Measurements from ENCODE around the gene GNG11.
A peak's percentile ranks its signal among the peaks of the same experiment; 100 is the strongest.

Gene GNG11

DNA sequence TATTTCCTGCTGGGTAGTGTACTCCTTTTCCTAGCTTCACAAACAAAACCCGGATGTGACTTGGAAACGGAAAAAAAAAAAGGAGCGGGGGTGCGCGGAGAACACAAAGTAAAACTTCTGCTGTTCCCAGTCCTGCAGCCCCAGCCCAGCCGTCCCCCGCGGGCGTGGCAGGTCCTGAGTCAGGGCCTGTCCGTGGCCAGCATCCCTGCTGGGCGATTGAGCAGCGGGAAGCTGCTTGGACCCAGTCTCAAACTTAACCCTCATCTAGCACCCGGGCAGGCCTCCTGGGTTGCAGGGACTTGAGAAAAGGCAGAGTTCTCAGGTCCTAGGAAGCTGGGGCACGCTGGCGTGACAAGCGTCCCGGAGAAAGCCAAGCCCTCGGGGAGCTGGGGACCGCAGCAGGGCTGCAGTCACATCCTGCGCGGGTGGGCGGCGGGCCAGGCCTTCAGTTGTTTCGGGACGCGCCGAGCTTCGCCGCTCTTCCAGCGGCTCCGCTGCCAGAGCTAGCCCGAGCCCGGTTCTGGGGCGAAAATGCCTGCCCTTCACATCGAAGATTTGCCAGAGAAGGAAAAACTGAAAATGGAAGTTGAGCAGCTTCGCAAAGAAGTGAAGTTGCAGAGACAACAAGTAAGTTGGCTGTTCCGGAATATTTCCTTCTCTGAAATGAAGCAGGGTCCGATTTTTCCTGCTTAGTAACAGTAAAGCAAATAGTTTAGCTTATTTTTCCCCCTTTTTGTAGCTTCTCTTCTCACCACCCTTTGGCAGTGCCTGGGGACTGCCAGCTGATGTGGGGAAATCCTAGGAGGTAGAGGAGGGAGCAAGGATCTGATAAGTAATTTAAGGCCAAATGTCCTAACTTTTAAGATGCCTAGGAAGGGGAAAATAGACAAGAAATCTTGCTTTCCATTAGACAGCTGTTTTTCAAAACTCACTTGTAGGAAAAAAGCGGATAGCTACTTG lies at the start of gene GNG11:
Gene GNG11 (plus strand): TSS at position 129 of the 960 bp plus-strand sequence. CDS start 403 bp downstream, at position 532.
- DNase-seq: peak in 46 of 56 donors; percentile 2 to 72 (median 18)

DNA sequence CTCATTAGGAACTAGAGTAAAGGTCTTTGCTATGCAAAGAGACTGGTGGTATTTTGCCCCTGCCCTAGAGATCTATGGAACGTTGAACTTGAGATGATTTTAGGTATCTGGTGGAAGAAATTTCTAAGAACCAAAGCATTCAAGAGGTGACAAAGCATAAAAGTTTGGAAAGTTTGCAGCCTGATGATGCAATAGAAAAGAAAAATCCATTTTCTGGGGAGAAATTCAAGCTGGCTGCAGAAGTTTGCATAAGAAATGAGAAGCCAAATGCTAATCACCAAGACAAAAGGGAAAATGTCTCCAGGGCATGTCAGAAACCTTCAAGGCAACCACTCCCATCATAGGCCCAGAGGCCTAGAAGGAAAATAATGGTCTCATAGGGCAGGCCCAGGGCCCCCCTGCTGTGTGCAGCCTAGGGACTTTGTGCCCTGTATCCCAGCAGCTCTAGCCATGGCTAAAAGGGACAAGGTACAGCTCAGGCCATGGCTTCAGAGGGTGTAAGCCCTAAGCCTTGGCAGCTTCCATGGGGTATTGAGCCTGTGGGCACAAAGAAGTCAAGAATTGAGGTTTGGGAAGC lies 47.4 kb upstream of the GNG11 start:
- no peak for DNase-seq

DNA sequence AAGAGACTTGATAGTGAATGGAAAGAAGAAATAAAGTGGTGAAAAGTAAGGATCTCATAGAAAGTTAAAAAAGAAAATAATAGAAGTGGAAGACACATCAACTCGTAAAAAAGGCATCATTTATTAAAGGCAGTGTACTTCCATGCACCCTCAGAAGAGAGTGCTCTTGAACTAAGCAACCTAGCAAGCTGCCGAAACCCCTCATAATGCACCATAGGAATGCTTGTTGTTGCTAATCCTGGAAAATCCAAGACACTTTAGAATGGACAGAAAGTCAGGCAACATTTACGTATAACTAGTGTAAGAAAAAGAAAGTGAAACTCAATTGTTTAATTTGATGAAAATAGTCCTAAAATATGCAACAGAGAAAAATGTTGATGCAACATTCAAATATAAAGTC lies 43.8 kb upstream of the GNG11 start:
- no peak for DNase-seq

DNA sequence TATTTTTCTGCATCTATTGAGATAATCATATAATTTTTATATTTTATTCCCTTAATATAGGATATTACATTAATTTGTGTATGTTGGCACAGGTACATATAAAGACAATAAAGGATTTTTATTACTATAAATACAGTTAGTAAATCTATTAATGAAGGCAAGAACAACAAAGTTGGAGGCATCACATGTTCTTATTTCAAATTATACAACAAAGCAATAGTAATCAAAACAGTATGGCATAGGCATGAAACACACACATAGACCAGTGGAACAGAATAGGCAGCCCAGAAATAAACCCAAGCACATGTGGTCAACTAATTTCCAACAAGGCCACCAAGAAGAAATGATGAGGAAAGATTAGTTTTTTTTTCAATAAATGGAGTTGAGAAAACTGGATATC lies 42.2 kb upstream of the GNG11 start:
- DNase-seq: no peak

DNA sequence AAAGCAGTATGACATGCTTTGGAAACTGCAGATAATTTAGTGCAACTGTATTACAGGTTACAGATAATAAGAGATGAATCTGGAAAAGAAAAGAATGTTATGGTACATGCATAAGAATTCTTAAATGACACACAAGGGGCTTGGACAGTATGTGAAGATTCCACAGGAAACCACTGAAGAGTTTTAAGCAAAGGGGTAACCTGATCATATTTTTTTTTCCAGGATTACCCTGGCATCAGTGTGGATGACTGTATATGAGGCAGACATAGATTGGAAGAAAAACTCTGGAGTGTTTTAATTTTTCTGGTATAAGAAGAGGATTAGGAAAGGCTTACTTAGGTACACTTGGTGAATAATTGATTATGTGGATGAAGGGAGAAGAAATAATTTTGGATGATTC lies 39.1 kb upstream of the GNG11 start:
- DNase-seq: no peak

DNA sequence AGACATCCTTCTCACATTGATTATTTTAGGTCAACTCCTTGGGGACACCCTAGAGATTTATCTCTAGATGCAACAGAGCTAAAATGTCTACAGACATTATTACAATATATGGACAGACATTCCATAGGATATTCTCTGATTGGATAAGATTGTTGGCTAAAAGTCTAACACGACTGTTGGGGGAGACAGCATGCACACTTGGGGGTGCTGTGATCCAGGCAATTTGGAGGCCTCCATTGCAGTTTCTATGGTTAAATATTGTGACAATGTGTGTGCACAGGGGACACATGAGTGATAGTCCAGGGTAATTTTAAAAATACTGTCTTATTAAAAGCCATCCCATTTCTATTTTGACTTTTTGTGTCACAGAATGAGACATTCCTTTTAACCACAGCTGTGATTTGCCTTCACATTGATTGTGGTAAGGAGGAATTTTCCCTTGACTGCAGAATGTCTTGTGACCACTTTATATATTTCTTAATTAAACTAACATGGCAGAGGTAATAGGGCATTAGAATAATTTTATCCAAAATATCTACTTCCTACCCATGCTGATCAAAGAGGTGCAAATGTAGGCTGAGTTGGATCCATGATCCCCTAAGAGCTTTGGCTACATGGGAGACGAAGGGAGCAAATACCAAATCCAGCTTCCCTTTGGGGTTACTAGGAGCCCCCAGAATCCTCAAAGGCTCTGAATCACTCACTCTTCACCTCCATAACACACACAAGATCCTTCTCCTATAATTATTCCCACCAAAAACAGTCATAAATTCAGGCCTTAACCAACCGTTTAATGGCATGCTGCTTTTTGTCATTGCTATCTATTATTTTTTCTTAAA lies 38.2 kb upstream of the GNG11 start:
- DNase-seq: no peak

DNA sequence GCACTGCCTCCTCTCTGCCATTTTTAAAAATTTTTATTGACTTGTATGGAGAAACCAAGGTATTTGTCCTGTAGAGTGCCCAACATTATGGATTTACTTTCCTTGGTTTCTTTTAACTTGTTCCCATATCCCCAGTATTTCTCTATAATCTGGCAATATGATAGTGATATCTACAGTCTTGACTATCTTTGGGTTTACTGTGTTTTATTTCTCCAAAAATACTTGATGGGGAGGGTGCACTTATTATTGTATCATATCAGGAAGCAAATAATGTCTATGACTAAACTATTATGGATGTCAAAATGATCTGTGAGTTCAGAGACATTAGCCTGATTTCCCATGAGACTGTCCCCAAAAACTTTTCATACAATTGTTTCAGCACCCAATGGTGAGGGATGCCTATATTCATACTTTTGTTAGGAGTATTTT lies 37.6 kb upstream of the GNG11 start:
- no peak for DNase-seq

DNA sequence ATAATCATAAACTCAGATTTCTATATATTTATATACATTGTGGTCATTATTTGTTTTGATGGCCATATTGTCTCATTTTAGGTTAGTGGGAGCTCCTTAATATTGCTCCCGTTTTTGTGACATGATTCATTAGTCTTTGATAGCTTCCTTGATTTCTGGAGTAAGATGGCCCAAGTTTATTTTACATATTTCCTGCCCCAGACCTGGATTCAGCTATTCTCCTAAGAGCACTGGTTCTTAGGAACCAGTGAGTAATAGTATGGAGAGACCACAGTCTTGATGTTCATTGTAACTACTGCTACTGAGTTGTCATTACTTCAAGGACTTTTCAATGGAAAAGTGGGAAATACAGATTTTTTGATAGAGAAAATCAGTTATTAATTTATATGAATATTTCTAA lies 37.0 kb upstream of the GNG11 start:
- DNase-seq: no peak

DNA sequence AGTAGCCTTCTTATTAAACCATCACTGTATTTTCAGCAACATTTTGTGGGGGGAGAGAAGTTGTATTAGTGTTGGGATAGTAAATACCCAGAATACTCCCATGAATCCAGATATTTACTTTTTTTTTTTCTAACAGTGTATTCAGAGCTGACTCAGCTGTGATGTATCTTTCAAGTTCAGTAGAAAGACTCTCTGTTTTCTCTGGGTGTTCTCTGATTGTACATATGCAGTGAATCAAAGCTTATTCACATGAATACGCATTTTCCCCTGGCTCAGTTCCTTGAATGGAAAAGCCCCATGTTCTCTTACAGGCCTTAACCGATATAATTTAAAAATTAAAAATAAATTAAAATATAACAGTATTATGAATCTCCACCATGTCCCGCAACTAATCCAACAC lies 32.3 kb upstream of the GNG11 start:
- no peak for DNase-seq

DNA sequence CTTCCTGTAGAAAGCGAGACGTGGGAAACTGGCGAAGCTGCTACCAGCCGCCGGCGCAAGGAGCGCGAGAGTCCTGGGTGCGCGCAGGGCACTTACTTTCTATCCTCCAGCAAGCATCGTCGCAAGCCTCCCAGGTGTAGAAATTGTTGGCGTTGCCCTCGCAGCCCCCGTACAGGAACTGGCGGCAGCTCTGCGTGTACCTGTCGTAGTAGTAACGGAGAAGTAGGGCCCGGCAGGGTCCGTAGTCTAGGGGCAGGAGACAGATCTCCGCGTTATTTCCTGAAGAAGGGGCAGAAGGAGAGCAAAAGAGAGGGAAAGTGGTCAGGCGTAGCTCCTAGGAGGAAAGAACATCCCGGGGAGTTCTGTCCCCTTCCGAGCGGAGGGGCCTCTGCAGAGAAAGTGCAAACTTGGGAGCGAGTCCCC lies 31.5 kb upstream of the GNG11 start:
- DNase-seq: no peak

DNA sequence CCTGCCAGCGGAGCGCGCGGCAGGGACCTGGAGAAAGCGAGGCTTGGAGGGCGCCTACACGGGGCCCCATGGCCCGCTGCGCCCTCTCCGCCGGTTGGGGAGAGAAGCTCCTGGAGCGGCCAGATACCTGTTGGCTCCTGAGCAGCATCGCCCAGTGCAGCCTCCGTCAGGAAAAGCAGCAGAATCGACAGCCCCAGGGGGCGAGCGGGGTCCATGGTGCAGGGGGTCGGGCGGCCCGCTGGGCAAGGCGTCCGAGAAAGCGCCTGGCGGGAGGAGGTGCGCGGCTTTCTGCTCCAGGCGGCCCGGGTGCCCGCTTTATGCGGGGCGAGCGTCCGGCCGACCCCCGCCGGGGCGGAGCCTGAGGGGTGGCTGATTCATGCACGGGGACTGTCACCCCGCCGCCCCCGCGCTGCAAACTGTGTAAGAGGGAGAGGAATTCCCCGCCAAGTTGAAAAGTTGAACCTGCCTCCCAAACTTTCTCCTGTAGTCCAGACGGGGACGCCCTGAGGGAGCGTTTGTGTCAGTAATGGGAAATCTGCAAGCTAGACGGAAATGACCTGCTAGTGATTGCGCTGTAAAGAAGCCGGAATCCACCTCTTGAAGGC lies 31.0 kb upstream of the GNG11 start, which contains the start of gene TFPI2:
Gene TFPI2 (minus strand): TSS at position 290 of the 605 bp plus-strand sequence. CDS start 75 bp downstream, at position 215.
- no peak for DNase-seq

DNA sequence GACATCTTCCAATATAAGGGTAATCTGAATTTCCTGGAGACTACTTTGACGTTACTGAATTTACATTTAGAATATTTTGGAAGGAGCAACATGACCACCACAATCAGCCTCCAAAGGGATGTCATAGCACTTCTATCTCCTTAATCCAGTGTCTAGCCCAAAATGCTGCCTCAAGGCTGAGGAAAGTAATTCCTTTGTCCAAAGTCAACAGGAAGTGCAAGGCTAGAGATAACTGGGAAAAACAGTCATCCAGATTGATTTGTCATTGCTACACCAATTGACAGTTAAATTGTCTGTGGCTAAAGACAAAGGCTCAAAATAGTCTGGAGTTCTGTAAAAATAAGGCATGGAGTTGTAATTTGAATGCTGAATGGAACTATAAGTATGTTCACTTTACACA lies 27.1 kb upstream of the GNG11 start:
- DNase-seq: no peak

DNA sequence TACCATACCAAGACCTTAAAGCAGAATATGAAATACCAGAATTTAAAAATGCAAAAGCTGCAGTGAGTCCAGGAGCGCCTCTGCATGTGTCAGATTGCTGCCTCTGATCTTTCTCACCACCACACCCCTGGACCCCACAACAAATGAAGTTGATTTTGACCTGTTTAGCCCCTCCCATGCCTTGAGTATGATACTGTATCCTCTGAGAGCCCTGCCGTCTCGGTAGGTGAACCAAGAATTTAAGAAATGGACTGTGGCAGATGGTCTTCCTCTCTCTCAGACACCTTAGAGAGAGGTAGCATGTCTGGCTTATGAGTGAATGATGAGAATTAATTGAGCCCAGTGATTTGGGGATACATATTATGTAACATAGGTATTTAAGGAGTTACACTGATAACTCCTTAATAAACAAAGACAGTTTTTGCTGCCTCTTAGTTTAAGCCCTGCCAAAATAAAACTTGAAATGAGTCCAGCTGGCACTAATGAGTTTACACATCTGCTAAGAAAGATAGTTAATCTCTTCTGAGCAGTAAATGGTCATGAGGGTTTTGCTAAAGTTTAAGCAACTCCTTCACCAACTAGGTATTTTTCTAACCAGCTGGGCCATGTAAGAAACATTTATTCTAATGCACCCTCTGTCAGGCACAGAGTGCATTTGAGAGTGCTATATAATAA lies 26.4 kb upstream of the GNG11 start:
- DNase-seq: no peak

DNA sequence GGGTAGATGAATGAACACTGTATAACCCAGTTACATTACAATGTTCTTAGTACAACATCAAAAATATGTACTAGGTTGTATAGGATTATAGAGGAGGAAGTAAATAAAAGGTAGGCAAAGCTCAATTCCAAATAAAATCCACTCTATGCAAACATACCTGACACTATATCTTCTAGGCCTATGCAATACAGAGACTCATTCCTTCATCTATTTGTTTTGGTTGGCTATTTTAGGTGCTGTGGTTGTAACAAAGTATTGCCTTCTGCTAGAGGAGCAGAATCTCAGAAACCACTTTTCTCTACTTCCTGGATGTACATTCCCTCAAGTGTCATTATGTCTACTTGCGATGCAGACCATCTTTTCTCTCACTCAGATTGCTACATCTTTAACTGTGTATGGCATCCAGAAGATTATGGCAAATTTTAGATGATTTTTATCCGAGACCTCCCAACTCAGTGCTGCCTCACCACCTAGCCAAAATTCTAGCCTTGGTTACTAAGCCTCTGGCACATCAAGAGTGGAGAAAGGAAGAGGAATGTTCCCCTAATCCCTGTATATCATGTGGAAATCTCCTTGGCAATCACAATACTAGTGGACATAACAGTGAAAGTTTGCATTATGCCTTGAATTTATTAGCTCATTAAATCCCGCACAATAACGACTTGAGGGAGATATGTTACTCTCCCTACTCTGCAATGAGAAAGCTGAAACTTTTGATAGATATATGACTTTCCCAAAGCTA lies 25.5 kb upstream of the GNG11 start:
- DNase-seq: no peak

DNA sequence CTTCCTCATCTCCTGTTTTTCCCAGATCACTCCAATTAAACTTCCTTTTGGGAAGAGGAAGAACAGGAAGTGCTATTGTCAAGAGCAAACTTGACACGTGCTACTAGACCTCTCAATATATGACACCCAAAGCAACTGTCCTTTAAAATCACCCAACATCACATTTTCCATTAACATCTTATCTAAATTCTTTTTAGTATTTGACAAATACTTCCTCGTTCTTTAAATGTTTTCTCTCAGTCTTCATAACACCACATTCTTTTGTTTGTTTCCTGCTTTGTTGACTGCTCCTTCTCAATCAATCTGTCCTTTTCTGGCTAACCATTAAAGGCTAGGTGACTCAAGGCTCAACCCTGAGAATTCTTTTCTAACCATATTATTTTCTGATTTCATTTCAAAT lies 23.9 kb upstream of the GNG11 start:
- no peak for DNase-seq

DNA sequence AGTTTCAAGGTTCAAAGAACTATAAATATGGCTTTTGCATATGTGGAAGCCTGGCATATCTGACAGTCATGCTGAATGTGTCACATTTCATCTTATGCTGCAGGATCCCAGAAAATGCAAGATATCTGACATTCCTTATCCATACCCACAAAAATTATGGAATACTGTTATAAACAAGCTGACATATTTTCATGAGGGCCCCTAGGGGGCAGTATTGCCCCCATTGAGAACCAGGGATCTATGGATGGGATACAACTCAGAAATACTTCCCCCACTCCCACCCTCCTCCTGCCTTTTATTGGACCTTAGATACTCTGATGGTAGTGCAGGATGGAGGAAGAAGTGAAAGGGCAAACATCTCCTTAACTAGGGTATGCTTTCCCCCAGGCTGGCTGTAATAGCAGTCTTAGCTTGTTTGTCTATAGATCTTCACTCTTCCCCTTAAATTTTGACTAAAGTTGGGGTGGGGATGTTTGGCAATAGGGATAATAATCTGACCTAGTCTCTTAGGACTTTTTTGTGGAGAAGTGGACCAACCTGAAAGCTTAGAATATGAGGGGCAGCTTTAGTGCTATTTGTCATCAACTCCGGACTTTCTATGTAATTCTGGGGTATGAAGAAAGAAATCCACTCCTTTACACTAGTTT lies 18.6 kb upstream of the GNG11 start:
- peak in 1 of 56 donors; percentile 3 for DNase-seq

DNA sequence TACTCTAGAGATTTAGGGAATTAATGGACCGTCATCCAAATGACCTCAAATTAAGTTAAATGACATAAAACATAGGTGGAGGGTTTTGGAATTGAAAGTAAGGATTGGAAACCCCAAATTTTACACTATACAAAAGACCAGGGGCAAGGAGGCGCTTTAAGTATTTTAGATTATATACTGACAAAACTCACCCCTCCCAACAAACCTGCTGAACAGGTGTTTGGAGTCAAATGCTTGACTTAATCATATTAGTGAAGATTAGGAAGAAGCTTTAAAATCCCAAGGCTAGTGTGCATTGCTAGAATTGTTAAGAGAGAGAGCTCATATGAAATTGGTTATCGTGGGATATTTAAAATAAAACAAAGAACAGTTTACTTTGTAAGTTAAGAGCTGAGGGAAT lies 15.3 kb upstream of the GNG11 start, which contains the start of gene GNGT1:
Gene GNGT1 (plus strand): TSS at position 301 of the 400 bp plus-strand sequence. CDS start 180 bp downstream, outside the sequence.
- DNase-seq: no peak

DNA sequence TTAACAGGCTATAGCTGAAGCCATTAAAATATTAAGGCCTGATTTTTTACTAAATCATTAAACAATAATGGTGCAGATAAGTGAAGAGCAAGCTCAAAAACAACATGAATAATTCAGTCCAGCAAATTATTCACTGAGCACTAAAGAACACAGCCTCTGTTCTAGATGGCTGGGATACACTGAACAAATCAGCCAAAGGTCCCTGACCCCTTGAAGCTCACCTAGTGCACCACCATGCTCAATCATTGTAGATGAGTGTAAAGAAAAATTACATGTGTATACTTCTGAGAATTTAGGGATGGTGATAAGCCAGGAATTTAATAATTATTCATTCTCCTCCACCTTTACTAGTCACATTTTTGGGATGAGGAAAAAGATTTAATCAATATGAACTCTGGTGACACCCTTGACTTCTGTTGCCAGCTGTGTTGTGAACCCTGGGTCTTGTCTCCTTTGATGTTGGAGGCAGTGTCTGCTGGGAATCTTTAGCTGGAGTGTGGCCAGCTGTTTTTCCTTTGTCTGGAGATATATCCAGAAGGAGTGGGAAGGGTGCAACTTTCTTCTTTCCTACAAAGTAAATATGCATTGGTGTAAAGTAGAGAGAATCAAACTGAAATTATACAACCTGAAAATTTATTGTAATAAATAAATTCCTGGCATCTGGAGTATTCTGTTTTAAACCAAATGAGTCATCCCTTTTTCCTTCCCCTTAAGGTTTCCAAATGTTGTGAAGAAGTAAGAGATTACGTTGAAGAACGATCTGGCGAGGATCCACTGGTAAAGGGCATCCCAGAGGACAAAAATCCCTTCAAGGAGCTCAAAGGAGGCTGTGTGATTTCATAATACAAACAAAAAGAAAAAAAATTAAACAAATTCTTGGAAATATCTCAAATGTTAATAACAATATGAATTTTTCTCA lies 11.2 kb upstream of the GNG11 start:
- DNase-seq: no peak

All from amygdala (tissue), 56 donors.